H9 (cell line): Measurements from ENCODE around the gene PLA2G4D. TPM values are rescaled to one million over a fixed set of nuclear protein-coding genes. Genes with fewer than 3 reads are reported as not detected.

Experiments
- DNase-seq: peaks from one replicate; pipeline ENCODE4 v3.0.0-alpha.2; 2017
- H2AFZ ChIP-seq: one replicate; pipeline ENCODE4 v1.6.1; 2013; ENCODE audit warnings: mild to moderate bottlenecking, low read length, control low read depth, moderate library complexity
- H2AK5ac ChIP-seq: 2 replicates; pipeline ENCODE4 v1.6.1; 2013; ENCODE audit warnings: low read length, control low read depth, mixed read lengths; ENCODE audit not compliant: insufficient read length
- H2BK120ac ChIP-seq: one replicate; pipeline ENCODE4 v1.6.1; 2013; ENCODE audit warnings: low read depth, mild to moderate bottlenecking, low read length, control low read depth, inconsistent platforms; ENCODE audit not compliant: poor library complexity, severe bottlenecking
- H2BK12ac ChIP-seq: 2 replicates; pipeline ENCODE4 v1.6.1; 2013; ENCODE audit warnings: low read length, control low read depth, mixed read lengths, low read depth; ENCODE audit not compliant: insufficient read length
- H2BK15ac ChIP-seq: 2 replicates; pipeline ENCODE4 v1.6.1; 2013; ENCODE audit warnings: low read depth, low read length, control low read depth
- H2BK20ac ChIP-seq: one replicate; pipeline ENCODE4 v1.6.1; 2013; ENCODE audit warnings: low read depth, mild to moderate bottlenecking, low read length, control low read depth, inconsistent platforms; ENCODE audit not compliant: poor library complexity, severe bottlenecking
- H2BK5ac ChIP-seq: 2 replicates; pipeline ENCODE4 v1.6.1; 2013; ENCODE audit warnings: low read length, control low read depth, mixed read lengths; ENCODE audit not compliant: insufficient read length
- H3K14ac ChIP-seq: 2 replicates; pipeline ENCODE4 v1.6.1; 2013; ENCODE audit warnings: low read length, control low read depth; ENCODE audit not compliant: insufficient read depth
- H3K18ac ChIP-seq: 2 replicates; pipeline ENCODE4 v1.6.1; 2013; ENCODE audit warnings: low read depth, mild to moderate bottlenecking, mixed read lengths, low read length, control low read depth; ENCODE audit not compliant: insufficient read length
- H3K23ac ChIP-seq: 2 replicates; pipeline ENCODE4 v1.6.1; 2013; ENCODE audit warnings: low read length, control low read depth, mixed read lengths, low read depth; ENCODE audit not compliant: insufficient read length
- H3K23me2 ChIP-seq: 2 replicates; pipeline ENCODE4 v1.6.1; 2013; ENCODE audit warnings: low read depth, mild to moderate bottlenecking, mixed read lengths, low read length, control low read depth; ENCODE audit not compliant: insufficient read length, poor library complexity, severe bottlenecking
- H3K27ac ChIP-seq: 2 replicates; pipeline ENCODE4 v1.5.1; 2013; ENCODE audit warnings: low read length, control low read depth, mixed read lengths, low read depth; ENCODE audit not compliant: insufficient read length
- H3K27me3 ChIP-seq: 2 replicates; pipeline ENCODE4 v1.6.1; 2013; ENCODE audit warnings: low read length, control low read depth, inconsistent platforms; ENCODE audit not compliant: insufficient read depth
- H3K4ac ChIP-seq: 2 replicates; pipeline ENCODE4 v1.6.1; 2013; ENCODE audit warnings: low read depth, mild to moderate bottlenecking, control low read depth, inconsistent platforms, low read length, moderate library complexity
- H3K4me1 ChIP-seq: 2 replicates; pipeline ENCODE4 v1.6.1; 2013; ENCODE audit warnings: low read length, control low read depth, inconsistent platforms; ENCODE audit not compliant: insufficient read depth
- H3K4me2 ChIP-seq: 2 replicates; pipeline ENCODE4 v1.6.1; 2013; ENCODE audit warnings: low read length, control low read depth, mixed read lengths; ENCODE audit not compliant: insufficient read length, insufficient read depth
- H3K56ac ChIP-seq: 2 replicates; pipeline ENCODE4 v1.6.1; 2013; ENCODE audit warnings: low read depth, mild to moderate bottlenecking, mixed read lengths, low read length, control low read depth; ENCODE audit not compliant: insufficient read length
- H3K79me1 ChIP-seq: 2 replicates; pipeline ENCODE4 v1.6.1; 2013; ENCODE audit warnings: low read depth, mild to moderate bottlenecking, moderate library complexity, low read length, control low read depth, inconsistent platforms; ENCODE audit not compliant: insufficient read depth, poor library complexity, severe bottlenecking
- H3K79me2 ChIP-seq: 2 replicates; pipeline ENCODE4 v1.6.1; 2013; ENCODE audit warnings: low read length, control low read depth, inconsistent platforms; ENCODE audit not compliant: insufficient read depth
- H3K9ac ChIP-seq: 2 replicates; pipeline ENCODE4 v1.6.1; 2013; ENCODE audit warnings: low read length, control low read depth, mixed read lengths; ENCODE audit not compliant: insufficient read length; ENCODE audit errors: extremely low read depth
- H3K9me3 ChIP-seq: one replicate; pipeline ENCODE4 v1.6.1; 2013; ENCODE audit warnings: low read depth, low read length, inconsistent platforms; ENCODE audit not compliant: control insufficient read depth
- H3T11ph ChIP-seq: one replicate; pipeline ENCODE4 v1.6.1; 2013; ENCODE audit warnings: mild to moderate bottlenecking, low read length, control low read depth, inconsistent platforms
- H4K20me1 ChIP-seq: one replicate; pipeline ENCODE4 v1.6.1; 2013; ENCODE audit not compliant: control insufficient read depth, insufficient read length, insufficient read depth
- H4K5ac ChIP-seq: 2 replicates; pipeline ENCODE4 v1.6.1; 2013; ENCODE audit warnings: low read depth, mild to moderate bottlenecking, mixed read lengths, low read length, control low read depth; ENCODE audit not compliant: insufficient read length
- H4K8ac ChIP-seq: replicated peaks from 2 replicates; pipeline ENCODE4 v1.6.1; 2013; ENCODE audit warnings: low read length, control low read depth, mixed read lengths, low read depth; ENCODE audit not compliant: insufficient read length
- H4K91ac ChIP-seq: 2 replicates; pipeline ENCODE4 v1.6.1; 2013; ENCODE audit warnings: low read depth, mild to moderate bottlenecking, moderate library complexity, mixed read lengths, low read length, control low read depth; ENCODE audit not compliant: insufficient read length
- H3K27ac Mint-ChIP-seq, 3 experiments: 2 replicates in 2 of 3; 3 replicates in 1 of 3; pipeline ENCODE4 v1.8.0; 2020 to 2021; ENCODE audit warnings: mixed read lengths in 3 of 3, mild to moderate bottlenecking in 1 of 3, moderate library complexity in 1 of 3
- H3K27me3 Mint-ChIP-seq: 2 replicates; pipeline ENCODE4 v1.8.0; 2021; ENCODE audit warnings: low read depth, mild to moderate bottlenecking, moderate library complexity, mixed read lengths
- H3K36me3 Mint-ChIP-seq, 3 experiments: 2 replicates in 2 of 3; 3 replicates in 1 of 3; pipeline ENCODE4 v1.8.0; 2020 to 2021; ENCODE audit warnings: low read depth in 3 of 3, mixed read lengths in 3 of 3; ENCODE audit not compliant: insufficient read depth in 1 of 3
- H3K4me1 Mint-ChIP-seq, 2 experiments: 2 replicates each; pipeline ENCODE4 v1.8.0; 2020; ENCODE audit warnings: mixed read lengths in 2 of 2
- H3K4me3 Mint-ChIP-seq, 2 experiments: 2 replicates in 1 of 2; 3 replicates in 1 of 2; pipeline ENCODE4 v1.8.0; 2020 to 2021; ENCODE audit warnings: mild to moderate bottlenecking in 2 of 2, mixed read lengths in 2 of 2, moderate library complexity in 1 of 2
- H3K9me3 Mint-ChIP-seq, 2 experiments: 2 replicates in 1 of 2; 3 replicates in 1 of 2; pipeline ENCODE4 v1.8.0; 2020; ENCODE audit warnings: mild to moderate bottlenecking in 2 of 2, mixed read lengths in 2 of 2, moderate library complexity in 1 of 2
- CTCF ChIP-seq: fragments of 200-600 bp; sonication (generic); conservative IDR thresholded peaks from 3 replicates; pipeline ENCODE4 v1.8.0; 2021; ENCODE audit warnings: antibody characterized with exemption, mild to moderate bottlenecking
- WGBS: extraction: QIAGEN DNeasy Blood & Tissue Kit; methylation state at CpG from one replicate; pipeline ENCODE4 v1.1.7; 2013; ENCODE audit warnings: missing lambda C conversion rate, low lambda C conversion rate, mixed read lengths; ENCODE audit not compliant: insufficient read length; ENCODE audit errors: extremely low coverage; 5-methylcytosine and 5-hydroxymethylcytosine counted together
- total RNA-seq: library from RNA; stranded (reverse); gene quantifications from 2 replicates; pipeline ENCODE4 v1.2.1, GENCODE V29; 2021

Gene PLA2G4D
- total RNA-seq, 1 experiment from 2014 or later = 0.33 TPM

DNA sequence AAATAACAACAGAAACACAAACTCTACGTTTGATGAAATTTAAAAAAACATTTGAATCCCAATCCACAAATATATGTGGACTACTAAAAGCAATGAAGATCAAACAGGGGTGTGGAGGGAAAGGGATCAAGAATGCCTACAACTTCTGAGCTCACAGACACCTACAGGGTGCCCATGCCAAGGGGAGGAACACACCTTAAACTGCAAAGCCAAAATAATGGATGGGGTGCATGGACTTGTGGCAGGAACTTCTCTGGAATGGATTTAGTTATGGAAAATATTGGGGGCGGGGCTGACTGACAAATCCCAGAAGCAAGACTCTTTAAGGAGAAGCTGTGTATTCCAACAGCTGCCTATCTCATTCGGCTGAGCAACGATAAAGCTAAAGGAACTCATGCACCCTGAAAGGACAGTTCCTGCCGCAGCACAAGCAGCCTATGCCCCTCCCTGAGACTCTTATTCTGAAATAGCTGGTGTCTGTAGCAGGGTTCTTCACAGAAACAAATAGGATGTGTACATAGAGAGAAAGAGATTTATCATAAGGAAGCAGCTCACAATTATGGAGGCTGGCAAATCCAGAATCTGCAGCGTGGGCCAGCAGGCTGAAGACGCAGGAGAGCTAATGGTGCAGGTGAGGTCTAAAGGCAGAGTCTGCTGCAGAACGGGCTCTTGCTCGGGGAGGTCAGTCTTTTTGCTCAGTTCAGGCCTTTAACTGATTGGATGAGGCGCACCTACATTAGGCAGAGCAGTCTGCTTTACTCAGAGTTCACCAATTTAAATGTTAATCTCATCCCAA is 24.5 kb upstream of the PLA2G4D start:
- H3K9ac ChIP-seq = no peak overlapping the region
- H3K79me1 ChIP-seq = no peaks in the 10 kb centered on the region
- H3K27me3 Mint-ChIP-seq = no peaks in the 10 kb centered on the region; the same call in 1 of the 2 replicates
- H4K5ac ChIP-seq = no peak overlapping the region
- no peaks in the 10 kb centered on the region for H3K23me2 ChIP-seq
- H2BK20ac ChIP-seq = no peak overlapping the region
- H2BK120ac ChIP-seq = no peak overlapping the region
- no peak overlapping the region for H3T11ph ChIP-seq
- H3K27ac ChIP-seq = no peak overlapping the region
- H3K36me3 Mint-ChIP-seq = peaks cover 0 to 5% (median 0%) of the 10 kb centered on the region in 3 experiments; a peak in 3 of 7 replicates
- TF ChIP-seq CTCF = no peak
- no peak overlapping the region for H4K91ac ChIP-seq
- H3K27ac Mint-ChIP-seq = peak overlapping the region in 2 of 3 experiments; percentile 11 to 37; a peak in 2 of 7 replicates
- no peak overlapping the region; a peak in 1 of 5 replicates for H3K4me3 Mint-ChIP-seq
- no peak overlapping the region for H2BK15ac ChIP-seq
- no peak overlapping the region for H3K4ac ChIP-seq
- no peak overlapping the region for H2BK12ac ChIP-seq
- H3K79me2 ChIP-seq = no peaks in the 10 kb centered on the region
- no peak overlapping the region for H3K18ac ChIP-seq
- peak overlapping the region; percentile 18 for H3K4me2 ChIP-seq
- no peaks in the 10 kb centered on the region for H4K20me1 ChIP-seq
- H4K8ac ChIP-seq = no peak overlapping the region
- no peaks in the 10 kb centered on the region for H3K9me3 ChIP-seq
- no peaks in the 10 kb centered on the region for H3K4me1 ChIP-seq
- no peak for DNase-seq
- H3K4me1 Mint-ChIP-seq = peaks cover 12 to 13% of the 10 kb centered on the region in 2 experiments
- no peak overlapping the region for H3K23ac ChIP-seq
- H3K9me3 Mint-ChIP-seq = peaks cover 9 to 10% of the 10 kb centered on the region in 2 experiments
- H2BK5ac ChIP-seq = no peak overlapping the region
- no CpG with 5 or more reads among the region's 10 CpGs for WGBS
- H3K27me3 ChIP-seq = no peaks in the 10 kb centered on the region
- no peak overlapping the region for H3K56ac ChIP-seq
- no peak overlapping the region for H3K14ac ChIP-seq
- H2AFZ ChIP-seq = peak overlapping the region; percentile 87
- no peak overlapping the region for H2AK5ac ChIP-seq
